ENCODE measurements around the gene GRHL3. TPM values are rescaled to one million over a fixed set of nuclear protein-coding genes. Genes with fewer than 3 reads are reported as not detected.

Gene GRHL3
- polyA plus RNA-seq, 3 donors, result 0.03 TPM; not detected in 2

GRCh38 chr1:24301785-24302175 lies 17.4 kb upstream of the GRHL3 start:
- peaks cover 0 to 2% (median 0%) of the 10 kb centered on the region in 7 donors for H3K9me3 Mint-ChIP-seq
- H3K27me3 ChIP-seq (ENCODE audit: control insufficient read depth in 2 of 2, insufficient read depth in 2 of 2, low read length in 2 of 2), result peaks cover 0 to 2% of the 10 kb centered on the region in 2 donors
- no peaks in the 10 kb centered on the region for H3K9me3 ChIP-seq (replicated peaks in 1 of 2; ENCODE audit: control insufficient read depth in 1 of 2, insufficient read depth in 1 of 2, low read length in 2 of 2)
- intact Hi-C loops (cut with micrococcal nuclease), result no loop called here
- no peaks in the 10 kb centered on the region for H4K20me1 ChIP-seq (ENCODE audit: insufficient read depth, low read length)
- H3K4me1 ChIP-seq (ENCODE audit: control insufficient read depth in 1 of 2, insufficient read depth in 2 of 2, low read length in 2 of 2), result no peaks in the 10 kb centered on the region
- no peak for DNase-seq
- no peak for TF ChIP-seq CTCF (IDR thresholded peaks at IDR 0.05)
- no peak overlapping the region for H3K27ac ChIP-seq (ENCODE audit: low read depth in 1 of 2, low read length in 2 of 2)
- H3K79me2 ChIP-seq (ENCODE audit: insufficient read depth, low read length), result no peaks in the 10 kb centered on the region
- H3K4me3 Mint-ChIP-seq, result no peak overlapping the region
- H3K4me1 Mint-ChIP-seq, result no peaks in the 10 kb centered on the region
- H3K4me2 ChIP-seq (replicated peaks; ENCODE audit: extremely low read depth, low read length, poor library complexity, severe bottlenecking), result no peak overlapping the region
- peak overlapping the region in 1 of 7 donors; percentile 73 for H3K27ac Mint-ChIP-seq
- no peak overlapping the region for H3K4me3 ChIP-seq (replicated peaks in 1 of 3; ENCODE audit: low read depth in 2 of 3, low read length in 3 of 3)
- no peak overlapping the region for H3K9ac ChIP-seq (ENCODE audit: insufficient read depth, low read length, poor library complexity, severe bottlenecking)
- no peak overlapping the region for H2AFZ ChIP-seq (ENCODE audit: insufficient read depth, low read depth, low read length, poor library complexity, severe bottlenecking)
- 76% methylated on average over 3 of the region's 4 CpGs for WGBS (ENCODE audit: insufficient coverage)
- no peaks in the 10 kb centered on the region for H3K36me3 Mint-ChIP-seq
- H3K36me3 ChIP-seq (replicated peaks in 1 of 2; ENCODE audit: control insufficient read depth in 1 of 2, insufficient read depth in 2 of 2, low read length in 2 of 2), result no peaks in the 10 kb centered on the region
- peaks cover 7 to 23% (median 22%) of the 10 kb centered on the region in 3 donors for H3K27me3 Mint-ChIP-seq (ENCODE audit: low read depth in 3 of 3)

- H3K9me3 ChIP-seq (replicated peaks in 1 of 2; ENCODE audit: control insufficient read depth in 1 of 2, insufficient read depth in 1 of 2, low read length in 2 of 2), result no peaks in the 10 kb centered on the region
- no peaks in the 10 kb centered on the region for H3K36me3 ChIP-seq (replicated peaks in 1 of 2; ENCODE audit: control insufficient read depth in 1 of 2, insufficient read depth in 2 of 2, low read length in 2 of 2)
- WGBS (ENCODE audit: insufficient coverage), result 95% methylated on average over 2 of the region's 3 CpGs
- H4K20me1 ChIP-seq (ENCODE audit: insufficient read depth, low read length), result no peaks in the 10 kb centered on the region
- DNase-seq, result no peak
- Mint-ChIP-seq H3K27me3 (ENCODE audit: low read depth in 3 of 3) (peaks cover 7 to 23% (median 22%) of the 10 kb centered on the region in 3 donors), H3K4me1 (no peaks in the 10 kb centered on the region), H3K27ac (no peak overlapping the region), H3K9me3 (peaks cover 0 to 2% (median 0%) of the 10 kb centered on the region in 7 donors), H3K36me3 (no peaks in the 10 kb centered on the region), H3K4me3 (no peak overlapping the region)
- intact Hi-C loops (cut with micrococcal nuclease), result no loop called here
- H3K4me2 ChIP-seq (replicated peaks; ENCODE audit: extremely low read depth, low read length, poor library complexity, severe bottlenecking), result no peak overlapping the region
- TF ChIP-seq CTCF (IDR thresholded peaks at IDR 0.05), result no peak
- no peak overlapping the region for H3K4me3 ChIP-seq (replicated peaks in 1 of 3; ENCODE audit: low read depth in 2 of 3, low read length in 3 of 3)
- no peak overlapping the region for H3K27ac ChIP-seq (ENCODE audit: low read depth in 1 of 2, low read length in 2 of 2)
- H3K9ac ChIP-seq (ENCODE audit: insufficient read depth, low read length, poor library complexity, severe bottlenecking), result no peak overlapping the region
- peaks cover 0 to 2% of the 10 kb centered on the region in 2 donors for H3K27me3 ChIP-seq (ENCODE audit: control insufficient read depth in 2 of 2, insufficient read depth in 2 of 2, low read length in 2 of 2)
- no peak overlapping the region for H2AFZ ChIP-seq (ENCODE audit: insufficient read depth, low read depth, low read length, poor library complexity, severe bottlenecking)
- H3K4me1 ChIP-seq (ENCODE audit: control insufficient read depth in 1 of 2, insufficient read depth in 2 of 2, low read length in 2 of 2), result no peaks in the 10 kb centered on the region
- H3K79me2 ChIP-seq (ENCODE audit: insufficient read depth, low read length), result no peaks in the 10 kb centered on the region
These were observed 16.9 kb upstream of the GRHL3 start for GRCh38 chr1:24302209-24302611.
